Urothelium cell line (cell line): Measurements from ENCODE around the gene CD53.
"Not testable (repeated sequence)": the region's sequence is repeated elsewhere in the genome, so short reads cannot be mapped to it uniquely, and the experiment has no call there.

Experiments
- DNase-seq: peaks from one replicate; pipeline ENCODE4 v3.0.0; 2011; ENCODE audit warnings: low spot score, mixed read lengths
- FAIRE-seq: peaks from 2 replicates; lab custom pipeline; 2011; peaks lifted over from hg19 to GRCh38; lab: Jason Lieb, UNC

The CD53 gene

DNA sequence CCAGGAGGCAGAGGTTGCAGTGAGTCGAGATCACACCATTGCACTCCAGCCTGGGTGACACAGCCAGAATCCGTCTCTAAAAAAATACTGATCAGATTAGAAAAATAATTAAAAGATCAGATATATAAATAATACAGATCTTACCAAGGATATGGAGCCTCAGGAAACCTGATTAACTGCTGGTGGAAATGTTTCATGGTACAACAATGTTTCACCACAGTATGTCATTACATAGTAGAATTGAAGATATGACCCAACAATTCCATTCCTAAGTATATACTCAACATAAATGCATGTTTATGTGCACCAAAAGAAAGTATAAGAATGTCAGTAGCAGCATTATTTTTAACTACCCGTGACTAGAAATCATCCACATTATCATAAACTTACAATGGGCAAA is 41.7 kb downstream of the CD53 start:
- DNase-seq (no peak), FAIRE-seq (no peak)

GRCh38 chr1:110915804-110916203 is 42.9 kb downstream of the CD53 start:
- DNase-seq: no peak
- FAIRE-seq: no peak

DNA sequence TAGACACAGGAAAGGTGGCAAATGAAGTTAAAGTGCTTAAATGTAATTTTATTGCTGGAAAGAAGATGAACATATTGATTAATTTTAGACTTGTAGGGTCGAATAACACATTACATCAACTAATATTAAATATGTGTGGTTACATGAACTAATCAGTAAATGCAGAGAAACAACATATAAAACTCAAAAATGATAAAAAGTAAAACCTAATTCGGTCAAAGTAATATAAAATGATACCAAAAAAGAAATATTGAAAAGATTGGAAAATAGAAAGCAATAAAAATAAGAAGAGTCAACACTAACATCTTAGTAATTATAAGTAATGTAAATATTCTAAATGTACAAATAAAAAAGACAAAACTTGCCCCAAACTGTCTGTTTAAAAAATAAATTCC is 43.3 kb downstream of the CD53 start:
- no peak for DNase-seq
- FAIRE-seq: no peak

DNA sequence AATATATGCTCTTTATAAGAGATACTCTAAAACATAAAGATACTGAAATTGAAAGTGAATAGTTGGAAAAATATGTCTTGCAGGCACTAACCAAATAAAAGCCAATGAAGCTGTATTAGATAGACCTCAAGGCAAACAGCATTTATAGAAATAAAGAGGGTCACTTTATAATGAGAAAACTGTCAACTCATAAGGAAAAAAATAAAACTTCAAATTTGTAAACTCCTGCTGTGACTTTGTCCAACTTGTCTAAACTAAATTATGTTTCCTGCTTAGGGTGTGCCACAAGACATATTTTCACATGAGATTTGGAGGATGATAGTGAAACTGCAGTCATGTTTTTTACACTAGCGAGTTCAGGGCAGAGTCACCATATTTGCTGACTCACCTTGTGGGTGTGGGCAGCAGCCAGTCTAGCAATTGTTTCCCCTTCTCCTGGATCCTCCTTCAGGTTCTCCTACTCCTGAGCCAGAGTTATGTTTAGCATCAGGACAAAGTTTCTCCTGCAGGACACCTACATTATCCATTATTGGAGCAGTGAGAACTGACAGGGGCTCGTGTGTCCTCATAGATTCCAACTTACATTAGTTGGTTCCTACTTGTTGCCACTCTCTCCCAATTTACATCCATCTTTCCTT is 43.8 kb downstream of the CD53 start:
- FAIRE-seq (peak; percentile 95), DNase-seq (peak; percentile 72)

GRCh38 chr1:110918016-110918415 is 45.1 kb downstream of the CD53 start:
- DNase-seq: no peak
- FAIRE-seq: no peak

GRCh38 chr1:110921953-110922352 is 49.0 kb downstream of the CD53 start:
- DNase-seq (no peak), FAIRE-seq (no peak)

- FAIRE-seq (no peak), DNase-seq (peak; percentile 61)
Observed at GRCh38 chr1:110927484-110928075, 54.6 kb downstream of the CD53 start.

DNA sequence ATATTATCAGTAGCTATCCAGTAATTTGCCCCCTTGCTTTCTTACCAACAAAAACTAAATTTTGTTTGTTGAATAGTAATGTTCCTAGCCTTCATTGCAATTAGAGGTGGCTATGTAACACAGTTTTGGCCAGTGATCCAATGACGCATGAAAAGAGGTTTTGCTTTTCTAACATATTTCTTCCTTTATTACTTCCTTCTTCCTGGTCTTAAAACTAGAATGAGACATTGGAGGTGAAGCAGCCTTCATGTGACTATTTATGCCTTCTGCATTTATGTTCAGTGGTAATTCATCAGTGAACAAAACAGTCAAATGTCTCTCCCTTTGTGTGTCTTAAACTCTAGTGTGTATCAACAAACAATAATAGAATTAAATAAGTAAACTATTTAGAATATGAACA is 55.2 kb downstream of the CD53 start:
- DNase-seq (no peak), FAIRE-seq (no peak)

- DNase-seq (no peak), FAIRE-seq (peak; percentile 91)
Observed at GRCh38 chr1:110928904-110929303, 56.0 kb downstream of the CD53 start.

DNA sequence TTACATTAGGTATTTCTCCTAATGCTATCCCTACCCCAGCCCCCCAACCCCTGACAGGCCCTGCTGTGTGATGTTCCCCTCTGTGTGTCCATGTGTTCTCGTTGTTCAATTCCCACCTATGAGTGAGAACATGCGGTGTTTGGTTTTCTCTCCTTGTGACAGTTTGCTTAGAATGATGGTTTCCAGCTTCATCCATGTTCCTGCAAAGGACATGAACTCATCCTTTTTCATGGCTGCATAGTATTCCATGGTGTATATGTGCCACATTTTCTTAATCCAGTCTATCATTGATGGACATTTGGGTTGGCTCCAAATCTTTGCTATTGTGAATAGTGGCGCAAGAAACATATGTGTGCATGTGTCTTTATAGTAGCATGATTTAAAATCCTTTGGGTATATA is 58.1 kb downstream of the CD53 start:
- not testable (repeated sequence) for FAIRE-seq, DNase-seq

- DNase-seq: no peak
- FAIRE-seq: no peak
Observed at GRCh38 chr1:110936567-110936966, 63.6 kb downstream of the CD53 start.

GRCh38 chr1:110944806-110945205 is 71.9 kb downstream of the CD53 start:
- FAIRE-seq: no peak
- DNase-seq: no peak

DNA sequence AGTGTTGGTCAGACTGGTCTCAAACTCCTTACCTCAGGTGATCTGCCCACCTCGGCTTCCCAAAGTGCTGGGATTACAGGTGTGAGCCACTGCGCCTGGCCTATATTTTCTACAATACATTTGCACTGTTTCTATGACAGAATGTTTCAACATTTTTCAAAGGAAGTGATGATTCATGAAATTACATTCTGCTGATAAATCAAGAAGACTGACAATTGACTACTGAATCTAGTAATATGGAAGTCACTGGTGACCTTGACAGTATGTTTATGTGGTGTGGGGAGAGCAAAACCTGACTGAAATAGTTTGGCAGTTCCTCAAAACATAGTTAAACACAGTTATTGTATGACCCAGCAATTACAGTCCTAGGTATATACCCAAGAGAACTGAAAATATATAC is 72.7 kb downstream of the CD53 start:
- no peak for FAIRE-seq
- no peak for DNase-seq

GRCh38 chr1:110948038-110948810 is 75.3 kb downstream of the CD53 start:
- no peak for FAIRE-seq
- no peak for DNase-seq
